ENCODE measurements around the gene BLM. TPM values are rescaled to one million over a fixed set of nuclear protein-coding genes. Genes with fewer than 3 reads are reported as not detected.

Gene BLM
- total and polyA plus RNA-seq, 2 of the 4 experiments (the other 2 are of a cell fraction), result 2.5 to 6.5 TPM

DNA sequence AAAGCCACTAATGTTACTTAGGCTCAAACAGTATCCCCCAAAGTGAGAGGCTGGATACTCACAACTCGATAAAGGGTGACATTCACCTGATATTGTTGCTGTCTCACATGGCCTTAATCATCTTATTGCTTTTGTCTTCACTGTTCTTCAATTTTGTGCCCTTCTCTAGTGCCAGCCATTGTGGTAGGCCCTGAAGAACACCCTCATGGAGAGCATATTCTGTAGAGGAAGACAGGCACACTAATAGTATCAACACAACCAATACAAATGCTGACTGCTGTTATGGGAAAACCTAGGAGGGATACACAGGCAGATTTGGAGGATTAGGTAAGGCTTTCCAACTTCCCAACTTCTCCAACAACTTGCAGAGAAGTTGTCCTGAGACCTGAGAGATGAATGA, 4.1 kb upstream of the BLM start:
- H3K36me3 ChIP-seq (ENCODE audit: control insufficient read depth, insufficient read depth, low read length), result no peaks in the 10 kb centered on the region
- no peak overlapping the region for H2BK5ac ChIP-seq (ENCODE audit: low read depth, low read length, poor library complexity, severe bottlenecking)
- H3K4me2 ChIP-seq (ENCODE audit: low read depth, low read length), result no peak overlapping the region
- H2AFZ ChIP-seq (replicated peaks; ENCODE audit: low read length, poor library complexity), result no peak overlapping the region
- H2AK5ac ChIP-seq (ENCODE audit: low read depth, low read length), result no peak overlapping the region
- no peak overlapping the region for H3K56ac ChIP-seq (ENCODE audit: extremely low read depth, insufficient read depth, low read length)
- H3K79me1 ChIP-seq (ENCODE audit: low read depth in 1 of 2, low read length in 2 of 2), result peaks cover under 1 to 10% of the 10 kb centered on the region in 2 experiments; a peak in 3 of 4 replicates
- no peak overlapping the region for H3K4ac ChIP-seq (ENCODE audit: low read depth, low read length)
- no peak overlapping the region for H3K4me3 ChIP-seq (ENCODE audit: insufficient read depth, low read depth, low read length)
- DNase-seq, result no peak
- H3K27me3 ChIP-seq (ENCODE audit: control insufficient read depth, insufficient read depth, low read length), result no peaks in the 10 kb centered on the region
- peaks cover 2% of the 10 kb centered on the region; the same call in 1 of the 2 replicates for H3K4me1 ChIP-seq (ENCODE audit: control insufficient read depth, insufficient read depth, low read length)
- dilution Hi-C loops (cut with HindIII; ENCODE audit: low sequenced_read_pairs, unreplicated experiment) (no loop called here), in situ Hi-C loops (cut with MboI; ENCODE audit: low sequenced_read_pairs) (no loop called here), intact Hi-C loops (cut with micrococcal nuclease) (no loop called here)
- H4K5ac ChIP-seq (ENCODE audit: low read depth, low read length), result no peak overlapping the region
- no peak overlapping the region for H3K18ac ChIP-seq (ENCODE audit: low read depth, low read length)
- H3K14ac ChIP-seq (replicated peaks; ENCODE audit: low read depth, low read length), result no peak overlapping the region
- H2BK20ac ChIP-seq (ENCODE audit: low read depth, low read length), result no peak overlapping the region
- no peak overlapping the region for H2BK120ac ChIP-seq (ENCODE audit: low read depth, low read length)
- no peaks in the 10 kb centered on the region for H3K9me3 ChIP-seq (ENCODE audit: control insufficient read depth, insufficient read depth, low read length)
- no peak overlapping the region for H4K8ac ChIP-seq (ENCODE audit: low read depth in 2 of 2, low read length in 2 of 2)
- peaks cover under 1% of the 10 kb centered on the region; the same call in 1 of the 2 replicates for H3K9me1 ChIP-seq (ENCODE audit: insufficient read depth, low read length)
- no peak overlapping the region for H3K27ac ChIP-seq (ENCODE audit: insufficient read depth, low read length)
- no peaks in the 10 kb centered on the region for H4K20me1 ChIP-seq (ENCODE audit: insufficient read depth, low read length)
- no peak overlapping the region for H4K91ac ChIP-seq (ENCODE audit: insufficient read depth, low read depth, low read length)
- no peak overlapping the region for H2AK9ac ChIP-seq (replicated peaks; ENCODE audit: low read depth, low read length, poor library complexity)
- H2BK15ac ChIP-seq (ENCODE audit: low read depth, low read length), result no peak overlapping the region
- ChIA-PET POLR2A (ENCODE audit: unreplicated experiment) (no interaction called here), CTCF (no interaction called here)
- BruUV-seq (replicated peaks), result no TSS peak
- no peak for ATAC-seq (ENCODE audit: low read depth)
- H3K9ac ChIP-seq (ENCODE audit: low read depth, low read length), result no peak overlapping the region
- no peak for TF ChIP-seq MXI1 (IDR thresholded peaks at IDR 0.05; ENCODE audit: borderline replicate concordance, low read depth, low read length)
- no peak for TF ChIP-seq CHD1 (IDR thresholded peaks at IDR 0.05; ENCODE audit: low read depth, low read length)
- TF ChIP-seq, protein P1, sequence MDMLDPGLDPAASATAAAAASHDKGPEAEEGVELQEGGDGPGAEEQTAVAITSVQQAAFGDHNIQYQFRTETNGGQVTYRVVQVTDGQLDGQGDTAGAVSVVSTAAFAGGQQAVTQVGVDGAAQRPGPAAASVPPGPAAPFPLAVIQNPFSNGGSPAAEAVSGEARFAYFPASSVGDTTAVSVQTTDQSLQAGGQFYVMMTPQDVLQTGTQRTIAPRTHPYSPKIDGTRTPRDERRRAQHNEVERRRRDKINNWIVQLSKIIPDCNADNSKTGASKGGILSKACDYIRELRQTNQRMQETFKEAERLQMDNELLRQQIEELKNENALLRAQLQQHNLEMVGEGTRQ (IDR thresholded peaks at IDR 0.05; ENCODE audit: low read depth, low read length), result no peak
- no peak for TF ChIP-seq RFX5 (IDR thresholded peaks at IDR 0.05; ENCODE audit: low read depth, low read length)
- TF ChIP-seq MAFK (IDR thresholded peaks at IDR 0.05; ENCODE audit: low read depth, low read length), result no peak
- TF ChIP-seq FOS (IDR thresholded peaks at IDR 0.05; ENCODE audit: low read depth, low read length), result no peak
- TF ChIP-seq RCOR1 (IDR thresholded peaks at IDR 0.05; ENCODE audit: insufficient replicate concordance, low read length), result no peak
- TF ChIP-seq, protein P2, sequence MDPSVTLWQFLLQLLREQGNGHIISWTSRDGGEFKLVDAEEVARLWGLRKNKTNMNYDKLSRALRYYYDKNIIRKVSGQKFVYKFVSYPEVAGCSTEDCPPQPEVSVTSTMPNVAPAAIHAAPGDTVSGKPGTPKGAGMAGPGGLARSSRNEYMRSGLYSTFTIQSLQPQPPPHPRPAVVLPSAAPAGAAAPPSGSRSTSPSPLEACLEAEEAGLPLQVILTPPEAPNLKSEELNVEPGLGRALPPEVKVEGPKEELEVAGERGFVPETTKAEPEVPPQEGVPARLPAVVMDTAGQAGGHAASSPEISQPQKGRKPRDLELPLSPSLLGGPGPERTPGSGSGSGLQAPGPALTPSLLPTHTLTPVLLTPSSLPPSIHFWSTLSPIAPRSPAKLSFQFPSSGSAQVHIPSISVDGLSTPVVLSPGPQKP (IDR thresholded peaks at IDR 0.05; ENCODE audit: borderline replicate concordance, low read depth, low read length), result no peak
- TF ChIP-seq POLR2A (IDR thresholded peaks at IDR 0.05; ENCODE audit: low read depth, low read length), result no peak
- TF ChIP-seq MAZ (IDR thresholded peaks at IDR 0.05; ENCODE audit: borderline replicate concordance, low read depth, low read length), result no peak
- no peak for TF ChIP-seq RAD21 (IDR thresholded peaks at IDR 0.05; ENCODE audit: low read length)
- TF ChIP-seq, protein P3, sequence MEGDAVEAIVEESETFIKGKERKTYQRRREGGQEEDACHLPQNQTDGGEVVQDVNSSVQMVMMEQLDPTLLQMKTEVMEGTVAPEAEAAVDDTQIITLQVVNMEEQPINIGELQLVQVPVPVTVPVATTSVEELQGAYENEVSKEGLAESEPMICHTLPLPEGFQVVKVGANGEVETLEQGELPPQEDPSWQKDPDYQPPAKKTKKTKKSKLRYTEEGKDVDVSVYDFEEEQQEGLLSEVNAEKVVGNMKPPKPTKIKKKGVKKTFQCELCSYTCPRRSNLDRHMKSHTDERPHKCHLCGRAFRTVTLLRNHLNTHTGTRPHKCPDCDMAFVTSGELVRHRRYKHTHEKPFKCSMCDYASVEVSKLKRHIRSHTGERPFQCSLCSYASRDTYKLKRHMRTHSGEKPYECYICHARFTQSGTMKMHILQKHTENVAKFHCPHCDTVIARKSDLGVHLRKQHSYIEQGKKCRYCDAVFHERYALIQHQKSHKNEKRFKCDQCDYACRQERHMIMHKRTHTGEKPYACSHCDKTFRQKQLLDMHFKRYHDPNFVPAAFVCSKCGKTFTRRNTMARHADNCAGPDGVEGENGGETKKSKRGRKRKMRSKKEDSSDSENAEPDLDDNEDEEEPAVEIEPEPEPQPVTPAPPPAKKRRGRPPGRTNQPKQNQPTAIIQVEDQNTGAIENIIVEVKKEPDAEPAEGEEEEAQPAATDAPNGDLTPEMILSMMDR (conservative IDR thresholded peaks at IDR 0.05; ENCODE audit: low read depth, low read length), result no peak
- no peak for TF ChIP-seq NFE2L2 (IDR thresholded peaks at IDR 0.05; ENCODE audit: low read depth, low read length)
- no peak for TF ChIP-seq CEBPB (IDR thresholded peaks at IDR 0.05; ENCODE audit: low read depth, low read length)
- no peak for TF ChIP-seq BHLHE40 (IDR thresholded peaks at IDR 0.05; ENCODE audit: low read depth, low read length)
- TF ChIP-seq SMC3 (IDR thresholded peaks at IDR 0.05; ENCODE audit: low read depth, low read length), result no peak
- no peak overlapping the region for H3K23ac ChIP-seq (ENCODE audit: low read depth, low read length)
- WGBS, 2 experiments (ENCODE audit: extremely low coverage in 2 of 2, insufficient read length in 1 of 2), result 83% methylated on average over 1 of the region's 1 CpG; no CpG with 5 or more reads in 1 of the 2 experiments
